Measurements from ENCODE around the gene NHSL1.
"Not testable (repeated sequence)": the region's sequence is repeated elsewhere in the genome, so short reads cannot be mapped to it uniquely, and the experiment has no call there.

Gene NHSL1

DNA sequence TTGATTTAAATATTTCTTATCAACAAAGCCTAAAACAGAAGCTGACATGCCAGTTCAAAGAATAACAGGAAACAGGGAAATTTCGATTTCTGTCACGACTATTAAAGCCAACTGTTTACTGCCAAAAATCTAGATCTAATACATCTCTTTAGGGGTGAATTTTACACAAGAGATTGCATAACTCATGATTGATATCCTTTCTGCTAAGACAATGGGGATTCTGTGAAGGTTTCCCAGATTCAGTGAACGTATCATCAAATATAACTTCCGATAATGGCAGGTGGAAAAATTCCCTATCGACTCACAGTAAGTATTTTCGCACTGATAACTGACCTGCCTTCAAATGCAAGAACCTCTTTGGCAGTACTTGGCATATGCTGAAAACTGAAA is 42.9 kb downstream of the NHSL1 start:
- no peak for DNase-seq

DNA sequence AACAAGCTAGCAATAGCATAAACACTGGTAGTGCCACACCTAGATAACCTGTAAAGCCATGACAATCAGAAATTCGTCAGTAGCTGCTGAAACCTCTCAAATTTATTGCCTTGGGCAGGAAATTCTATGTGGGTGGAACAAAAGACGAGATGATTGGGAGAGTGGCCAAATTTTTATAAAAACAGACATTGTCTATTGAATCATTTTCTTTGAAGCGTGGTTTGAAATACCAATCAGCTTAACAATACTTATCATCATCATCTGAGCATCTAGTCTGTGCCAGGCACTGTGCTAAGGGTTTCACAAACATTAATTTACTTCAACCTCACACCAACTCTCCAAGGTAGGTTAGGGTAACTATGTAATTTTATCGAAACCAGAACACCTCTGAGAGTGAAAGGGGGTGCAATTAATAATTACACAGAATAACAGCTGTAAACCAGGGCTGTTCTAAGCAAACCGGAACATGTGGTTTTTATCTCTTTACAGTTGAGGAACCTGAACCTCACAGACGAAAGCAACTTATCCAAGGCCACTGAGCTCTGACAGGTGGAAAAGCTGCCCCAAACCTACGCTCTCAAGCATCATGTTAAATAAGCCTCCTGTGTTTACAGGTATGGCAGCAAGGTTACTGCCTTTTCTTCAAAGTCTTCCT is 43.4 kb downstream of the NHSL1 start:
- DNase-seq: no peak

DNA sequence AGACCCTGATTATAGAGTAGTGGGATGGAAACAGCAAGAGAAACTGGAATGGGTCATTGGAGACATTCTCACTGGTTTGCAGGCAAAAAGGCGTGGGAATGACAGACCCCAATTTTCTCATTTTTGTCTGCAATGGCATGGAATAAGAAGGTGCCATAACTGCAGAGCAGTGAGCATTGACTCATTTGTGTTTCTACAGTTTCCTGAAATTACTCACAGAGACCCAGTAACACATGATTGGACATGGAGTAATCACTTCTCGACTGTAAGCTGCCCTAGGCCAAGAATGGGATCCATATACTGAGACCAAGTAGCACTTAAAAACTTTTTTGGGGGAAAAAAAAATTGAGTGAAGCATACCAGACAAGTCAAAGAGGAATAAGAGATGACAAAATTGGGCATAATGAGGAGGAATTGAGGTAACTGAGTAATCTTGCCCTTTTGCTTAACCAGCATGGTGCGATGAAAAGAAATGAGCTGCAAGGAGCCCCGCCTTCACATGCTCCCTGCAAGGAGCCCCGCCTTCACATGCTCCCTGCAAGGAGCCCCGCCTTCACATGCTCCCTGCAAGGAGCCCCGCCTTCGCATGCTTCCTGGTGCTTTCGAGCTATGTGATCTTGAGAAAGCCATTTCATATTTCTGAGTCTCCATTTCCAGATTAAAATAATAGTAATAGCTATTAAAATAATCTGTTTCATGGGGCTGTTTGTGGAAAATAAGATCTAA is 44.1 kb downstream of the NHSL1 start:
- no peak for DNase-seq

DNA sequence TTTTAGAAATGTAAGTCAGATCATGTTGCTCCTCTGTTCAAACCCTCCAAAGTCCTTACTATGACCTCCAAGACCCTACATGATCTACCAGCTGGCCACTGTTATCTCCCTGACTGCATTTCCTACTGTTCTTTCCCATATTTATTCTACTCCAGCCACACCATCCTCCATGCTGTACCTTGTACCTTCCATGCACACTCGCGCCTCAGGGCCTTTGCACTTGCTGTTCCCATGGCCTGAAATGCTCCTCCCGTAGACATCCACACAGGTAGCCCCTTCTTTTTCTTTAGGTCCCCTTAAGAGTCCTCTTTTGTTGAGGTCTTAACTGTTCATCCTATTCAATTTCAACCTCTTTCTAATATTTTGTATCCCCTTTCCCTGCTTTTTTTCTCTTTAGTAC is 48.3 kb downstream of the NHSL1 start:
- DNase-seq: no peak

- no peak for DNase-seq
These were observed 48.8 kb downstream of the NHSL1 start for GRCh38 chr6:138450445-138450844.

- no peak for DNase-seq
These were observed 52.5 kb downstream of the NHSL1 start for GRCh38 chr6:138446821-138447220.

GRCh38 chr6:138443979-138444378 is 55.3 kb downstream of the NHSL1 start:
- no peak for DNase-seq

DNA sequence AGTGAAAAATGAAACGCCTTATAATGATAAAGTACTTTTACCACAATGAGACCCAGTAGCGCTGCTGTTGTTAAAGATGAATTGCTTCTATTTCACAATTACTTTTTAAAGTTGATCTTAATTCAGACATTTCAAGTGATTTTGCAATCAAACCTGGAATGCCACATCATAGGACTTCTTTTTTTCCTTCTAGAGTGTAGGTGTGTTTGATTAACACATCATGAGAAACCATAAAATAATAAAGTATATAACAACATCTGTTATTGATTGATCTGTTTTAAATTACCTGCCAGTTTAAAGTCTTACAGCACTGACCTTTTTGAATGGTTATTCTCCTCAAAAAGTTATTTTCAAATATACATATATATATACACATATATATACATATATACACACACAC is 56.6 kb downstream of the NHSL1 start:
- no peak for DNase-seq

- no peak for DNase-seq
These were observed 57.3 kb downstream of the NHSL1 start for GRCh38 chr6:138441965-138442364.

DNA sequence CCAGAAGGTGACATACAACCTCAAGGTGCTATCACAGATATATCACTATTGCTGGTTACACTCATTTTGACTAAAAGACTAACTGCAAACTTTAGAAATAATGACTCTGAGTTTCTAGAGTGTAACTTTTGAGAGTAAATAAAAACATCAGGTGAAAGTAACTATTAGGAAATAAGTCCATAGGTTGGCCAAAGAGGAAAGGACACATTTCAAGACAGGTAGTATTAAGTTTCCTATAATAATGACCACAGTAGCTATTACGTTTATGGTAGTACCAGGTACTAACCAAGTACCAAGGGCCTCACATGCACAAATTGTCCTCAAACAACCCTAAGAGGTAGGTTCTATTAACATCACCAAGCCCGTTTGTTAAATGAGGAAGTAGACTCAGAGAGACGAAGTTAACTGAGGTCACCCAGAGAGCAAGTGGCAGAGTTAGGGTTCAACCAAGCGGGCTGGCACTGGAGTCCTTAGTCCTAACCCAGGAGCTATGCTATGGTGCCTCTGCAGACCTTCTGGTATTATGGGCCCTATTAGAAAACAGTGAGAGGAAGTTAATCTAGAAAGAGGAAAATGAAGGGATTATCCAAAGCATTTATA is 58.4 kb downstream of the NHSL1 start:
- DNase-seq: no peak

- no peak for DNase-seq
These were observed 59.0 kb downstream of the NHSL1 start for GRCh38 chr6:138440296-138440695.

GRCh38 chr6:138439546-138439945 is 59.7 kb downstream of the NHSL1 start:
- no peak for DNase-seq

- no peak for DNase-seq
These were observed 64.4 kb downstream of the NHSL1 start for GRCh38 chr6:138434925-138435324.

DNA sequence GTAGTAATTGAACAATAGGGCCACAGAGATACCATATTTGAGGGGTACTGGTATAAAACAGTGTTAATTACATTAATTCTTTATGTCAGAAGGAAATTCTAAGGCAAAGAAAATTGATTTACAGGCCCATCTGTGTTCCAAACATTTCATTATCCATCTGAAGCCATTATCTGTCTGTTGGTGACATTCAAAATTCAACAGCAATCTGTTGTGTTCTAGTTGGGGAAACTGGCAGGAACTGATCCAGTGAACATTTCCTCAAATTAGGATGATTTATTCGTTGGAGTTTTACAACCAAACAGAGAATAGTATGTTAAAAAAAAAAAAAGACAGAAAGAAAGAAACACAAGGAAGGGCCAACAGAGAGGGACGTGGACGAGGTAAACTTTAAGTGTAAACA is 65.2 kb downstream of the NHSL1 start:
- no peak for DNase-seq

GRCh38 chr6:138432063-138432356 is 67.3 kb downstream of the NHSL1 start:
- DNase-seq: no peak

DNA sequence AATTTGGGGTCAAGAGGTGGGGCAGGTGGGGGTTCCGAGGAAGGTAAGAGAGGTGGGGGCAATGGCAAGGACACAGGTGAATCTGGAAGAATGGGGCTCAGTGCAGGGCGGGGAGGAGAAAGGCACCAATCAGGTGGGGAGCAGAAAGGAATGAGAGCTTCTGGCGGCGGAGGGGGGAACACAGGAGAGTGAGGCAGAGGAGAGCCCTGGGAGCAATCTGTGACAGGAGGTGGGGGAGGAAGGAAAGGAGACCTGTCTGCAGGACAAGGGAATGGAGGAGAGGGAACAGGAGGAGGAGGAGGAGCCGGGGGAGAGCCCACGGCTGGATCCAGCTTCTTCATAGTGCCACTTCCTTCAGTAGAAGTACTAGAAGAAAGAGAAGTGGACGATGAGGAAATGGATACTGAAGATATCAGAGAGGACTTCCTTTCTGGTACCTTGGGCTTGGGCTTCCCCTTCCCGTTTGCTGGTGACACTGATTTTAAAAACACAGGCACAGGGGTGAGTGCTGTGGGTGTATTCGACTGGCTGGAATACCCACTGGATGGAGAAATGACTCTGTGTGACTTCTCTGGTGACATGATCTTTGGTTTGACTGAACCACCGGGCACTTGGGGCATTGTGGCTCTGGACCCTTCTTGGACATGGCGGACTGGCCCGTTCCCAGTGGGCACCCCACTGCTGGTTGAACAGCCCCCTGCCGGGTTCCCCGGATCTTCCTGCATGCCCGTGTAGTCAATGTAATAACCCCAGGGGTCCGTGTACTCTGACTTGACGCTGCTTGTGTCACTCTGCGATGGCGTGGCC is 67.8 kb downstream of the NHSL1 start:
- no peak for DNase-seq

- DNase-seq: no peak
These were observed 68.7 kb downstream of the NHSL1 start for GRCh38 chr6:138430361-138431145.

GRCh38 chr6:138429761-138430160 is 69.5 kb downstream of the NHSL1 start:
- DNase-seq: no peak

DNA sequence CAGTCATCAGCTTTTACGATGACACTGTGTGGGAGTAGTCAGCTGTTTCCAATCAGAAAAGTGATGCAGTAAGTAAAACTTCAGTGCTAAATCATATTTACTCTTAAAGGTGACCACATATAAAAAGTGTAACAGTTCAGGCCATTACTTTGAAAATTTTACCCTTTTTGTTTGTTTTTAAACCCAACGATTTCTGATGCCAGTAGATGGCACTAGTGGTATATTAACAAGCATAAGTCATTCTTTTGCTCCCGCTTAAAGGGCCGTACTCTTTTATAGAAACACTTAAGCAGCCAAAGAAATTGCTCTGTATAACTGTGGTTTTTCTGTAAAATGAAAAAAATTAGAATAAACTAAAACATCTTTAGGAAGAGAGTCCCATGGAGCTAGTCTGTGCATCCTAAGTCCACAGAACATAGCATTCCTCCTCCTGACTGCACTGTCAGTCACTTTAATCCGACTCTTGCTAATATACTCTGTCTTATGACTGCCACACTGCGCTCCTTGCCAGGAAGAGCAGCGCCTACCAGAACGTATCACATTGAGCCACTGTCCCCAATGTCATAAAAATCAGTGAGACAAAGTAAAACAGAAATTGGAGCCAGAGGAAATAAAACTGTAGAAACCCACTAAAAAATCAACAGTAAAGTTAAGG is 70.2 kb downstream of the NHSL1 start:
- DNase-seq: no peak

GRCh38 chr6:138427701-138428100 is 71.6 kb downstream of the NHSL1 start:
- DNase-seq: no peak

DNA sequence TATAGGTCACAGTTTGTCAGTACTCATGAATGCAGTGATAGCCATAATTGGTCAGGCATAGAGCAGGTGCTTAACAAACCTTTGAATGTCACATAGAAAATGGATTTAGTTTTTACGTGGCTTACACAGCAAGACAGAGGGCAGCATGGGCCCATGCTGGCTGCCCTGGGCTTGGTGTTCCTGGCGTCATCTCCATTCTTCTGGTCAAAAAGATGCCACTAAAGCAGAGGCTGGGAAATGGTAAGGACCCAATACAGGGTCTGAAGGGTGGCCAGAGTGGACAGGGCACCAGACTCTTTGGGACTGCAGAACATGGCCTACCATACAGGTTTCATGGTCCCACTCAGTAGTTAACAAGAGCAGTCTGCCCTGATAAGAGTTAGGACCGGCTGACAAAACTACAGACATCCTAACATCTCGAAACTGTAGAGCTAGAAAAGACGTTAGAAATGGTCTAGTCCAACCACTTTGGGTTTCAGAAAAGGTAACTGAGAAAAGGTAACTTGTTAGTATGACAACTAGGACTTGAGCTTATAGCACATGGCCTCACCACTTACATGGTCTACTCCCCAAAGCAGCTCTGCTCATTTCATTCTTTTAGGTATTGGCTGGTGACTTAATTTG is 72.7 kb downstream of the NHSL1 start:
- no peak for DNase-seq

DNA sequence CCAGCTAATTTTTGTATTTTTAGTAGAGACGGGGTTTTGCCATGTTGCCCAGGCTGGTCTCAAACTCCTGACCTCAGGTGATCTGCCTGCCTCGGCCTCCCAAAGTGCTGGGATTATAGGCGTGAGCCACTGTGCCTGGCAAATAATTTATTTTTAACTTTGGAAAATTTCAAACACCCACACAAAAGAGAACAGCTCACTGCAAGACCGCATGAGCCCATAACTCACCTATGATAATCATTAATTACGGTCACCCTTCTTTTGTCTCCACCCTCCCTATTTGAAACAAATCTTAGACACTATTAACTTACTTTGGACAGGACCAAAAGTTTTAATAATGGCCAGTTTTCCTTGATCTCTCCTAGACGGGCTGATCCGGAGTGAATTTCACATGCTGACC is 74.0 kb downstream of the NHSL1 start:
- not testable (repeated sequence) for DNase-seq

Data from GF-D8 (cell line).